GM18861 (cell line): ENCODE results near the gene SF1.

Experiments
- ATAC-seq: cut with Tn5 transposase; IDR thresholded peaks from one replicate; pipeline ENCODE4 v1.9.1; 2021; ENCODE audit not compliant: unreplicated experiment

The SF1 gene

DNA sequence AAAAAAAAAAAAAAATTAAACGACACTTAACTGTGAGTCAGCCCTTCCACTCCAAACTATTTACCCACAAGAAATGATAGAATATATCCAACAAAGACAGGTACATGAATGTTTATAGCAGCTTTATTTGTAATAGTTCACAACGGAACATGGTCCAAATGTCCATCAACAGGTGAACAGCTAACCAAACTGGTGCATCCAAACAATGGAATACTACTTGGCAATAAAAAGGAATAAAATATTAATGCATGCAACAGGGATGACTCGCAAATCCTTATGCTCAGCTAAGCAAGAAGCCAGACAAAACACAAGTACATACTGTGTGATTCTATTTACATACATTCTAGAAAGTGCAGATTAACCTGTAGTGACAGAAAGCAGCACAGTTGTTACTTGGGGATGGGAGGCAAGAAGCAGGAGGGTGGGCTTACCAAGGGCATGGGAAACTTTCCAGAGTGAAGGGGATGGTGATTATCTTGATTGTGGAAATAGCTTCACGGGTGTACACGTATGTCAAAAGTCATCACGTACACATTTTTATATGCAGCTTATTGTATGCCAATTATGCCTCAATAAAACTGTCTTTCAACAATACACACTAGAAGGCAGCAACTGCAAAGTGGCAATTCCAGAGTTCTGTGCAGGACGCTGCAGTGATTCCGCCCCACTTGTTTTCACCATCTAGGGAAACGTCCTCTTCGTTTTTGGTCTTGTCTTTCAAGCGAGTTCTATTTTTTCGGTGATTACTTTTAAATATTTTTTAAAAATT lies 6.7 kb upstream of the SF1 start:
- no peak for ATAC-seq

GRCh38 chr11:64778223-64778472 lies 194 bp downstream of the SF1 start:
- ATAC-seq = no peak

DNA sequence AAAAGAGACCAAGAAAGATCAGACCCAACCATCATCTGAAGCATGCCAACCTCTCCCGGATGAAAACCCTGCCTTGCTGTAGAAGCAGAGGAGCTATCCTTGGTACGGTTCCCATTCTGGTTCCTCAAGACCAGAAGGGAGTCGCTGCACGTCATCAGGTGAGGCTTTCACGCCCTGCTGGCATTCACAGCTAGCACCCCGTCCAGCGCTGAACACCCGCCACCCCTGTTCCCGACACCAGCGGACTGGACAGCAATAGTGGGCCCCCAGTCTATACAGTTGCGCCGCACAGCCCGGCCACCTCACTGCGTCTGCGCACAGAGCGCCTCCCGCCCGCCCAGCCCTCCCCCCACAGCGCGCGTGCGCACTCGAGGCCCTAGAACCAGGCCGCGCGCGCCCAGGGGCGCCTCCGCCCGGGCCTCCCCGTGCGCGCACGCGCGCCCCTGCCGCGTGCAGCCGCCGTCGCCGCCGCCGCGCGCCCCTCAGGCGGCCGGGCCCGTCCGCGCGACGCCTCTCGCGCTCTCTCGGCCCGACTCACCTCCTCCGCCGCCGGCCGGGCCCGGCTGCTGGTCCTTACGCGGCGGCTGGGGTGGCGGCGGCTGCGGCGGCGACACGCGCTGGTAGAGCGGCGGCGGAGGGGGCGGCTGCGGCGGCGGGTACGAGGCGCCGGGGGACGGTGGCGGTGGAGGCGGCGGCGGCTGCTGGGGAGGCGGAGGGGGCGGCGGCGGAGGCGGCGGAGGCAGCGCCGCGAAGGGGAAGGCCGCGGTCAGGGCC lies 706 bp downstream of the SF1 start:
- no peak for ATAC-seq

GRCh38 chr11:64776875-64777274 lies 1.5 kb downstream of the SF1 start:
- ATAC-seq = no peak

DNA sequence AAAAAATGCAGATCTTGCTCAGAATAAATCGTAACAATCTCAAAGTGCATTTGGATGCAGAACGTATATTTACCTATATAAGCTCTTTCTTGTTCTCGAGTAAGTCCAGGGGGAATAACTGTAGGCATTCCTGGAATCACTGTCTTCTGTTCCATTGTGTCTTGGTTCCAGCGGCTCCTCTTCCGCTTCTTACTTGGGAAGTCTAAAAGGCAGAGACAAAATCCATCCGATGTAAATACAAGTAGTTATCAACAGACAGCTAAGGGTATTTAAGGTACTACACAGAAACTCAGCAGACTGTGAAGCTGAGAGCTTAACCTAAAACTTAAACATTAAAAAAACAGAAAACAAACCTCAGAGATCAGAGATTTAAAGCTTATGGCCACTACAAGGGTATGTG lies 1.9 kb downstream of the SF1 start:
- no peak for ATAC-seq

DNA sequence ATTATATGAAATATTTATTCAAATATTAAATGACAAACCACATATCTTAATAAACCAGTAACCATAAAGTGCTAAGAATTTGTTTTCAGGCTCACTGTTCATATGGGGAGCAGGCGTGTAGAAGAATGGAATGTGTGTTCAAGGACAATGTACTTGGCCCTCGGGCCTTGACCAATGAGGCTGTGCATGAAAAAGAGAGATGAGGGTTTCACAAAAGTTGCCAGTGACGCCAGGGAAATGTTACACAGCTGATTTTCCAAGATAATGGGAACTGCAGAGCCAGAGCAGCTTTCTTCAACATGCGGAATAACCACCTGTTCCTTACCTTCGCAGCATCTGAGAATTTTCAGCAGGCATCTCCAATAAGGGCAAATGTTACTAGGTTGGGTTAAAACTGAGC lies 4.2 kb downstream of the SF1 start:
- ATAC-seq = no peak

DNA sequence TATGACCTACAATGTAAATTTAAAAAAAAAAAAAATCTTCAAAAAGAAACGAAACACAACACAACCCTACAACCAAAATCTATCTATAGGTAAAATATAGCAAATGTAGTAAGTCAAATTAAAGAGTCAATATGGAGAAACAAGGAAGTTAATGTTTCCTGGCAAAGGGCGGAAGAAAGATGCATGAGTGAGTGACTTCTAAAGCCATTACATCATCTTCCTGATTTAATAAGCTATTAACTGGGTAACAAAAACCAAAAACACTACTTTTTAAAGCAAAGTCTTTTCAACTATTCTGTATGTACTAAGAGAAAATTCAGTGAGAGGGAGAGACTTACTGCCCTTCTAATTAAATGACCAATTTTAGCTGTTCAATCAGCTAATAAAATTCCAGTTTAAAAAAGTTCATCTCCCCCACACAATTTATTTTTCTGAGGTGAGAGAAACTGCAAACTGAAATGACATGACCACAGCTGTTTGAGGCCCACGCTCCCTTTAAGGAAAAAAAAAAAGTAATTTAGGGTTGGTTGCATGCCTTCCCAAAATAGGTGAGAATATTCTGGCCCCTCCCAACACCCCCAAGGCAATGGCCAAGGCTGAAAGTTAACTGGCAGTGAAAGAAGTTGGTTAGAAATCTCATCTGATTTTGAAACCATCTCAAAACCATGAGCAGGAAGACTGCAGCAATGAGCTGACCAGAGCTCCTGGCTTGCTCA lies 5.9 kb downstream of the SF1 start:
- ATAC-seq = no peak

GRCh38 chr11:64771861-64772260 lies 6.5 kb downstream of the SF1 start:
- ATAC-seq = no peak

- no peak for ATAC-seq
These were observed 8.2 kb downstream of the SF1 start for GRCh38 chr11:64770120-64770519.

DNA sequence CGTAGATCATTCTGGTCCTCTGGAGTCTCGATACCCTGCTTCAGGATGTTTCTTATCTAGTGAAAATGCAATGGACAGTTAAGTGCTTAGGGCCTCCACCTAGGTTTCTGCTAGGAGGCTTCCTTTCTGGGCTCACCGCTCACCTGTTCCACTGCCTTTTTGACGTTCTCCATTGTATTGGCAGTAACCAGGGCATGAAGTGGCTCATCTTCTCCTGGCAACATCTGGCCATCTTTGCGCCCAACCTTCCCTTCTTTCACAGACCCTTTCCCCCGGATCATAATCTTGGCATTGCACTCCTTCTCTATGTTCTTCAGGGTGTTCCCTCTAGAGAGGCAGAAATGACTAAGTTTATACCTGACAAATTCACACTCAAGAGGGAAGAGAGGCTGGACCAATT lies 9.1 kb downstream of the SF1 start:
- ATAC-seq = no peak

DNA sequence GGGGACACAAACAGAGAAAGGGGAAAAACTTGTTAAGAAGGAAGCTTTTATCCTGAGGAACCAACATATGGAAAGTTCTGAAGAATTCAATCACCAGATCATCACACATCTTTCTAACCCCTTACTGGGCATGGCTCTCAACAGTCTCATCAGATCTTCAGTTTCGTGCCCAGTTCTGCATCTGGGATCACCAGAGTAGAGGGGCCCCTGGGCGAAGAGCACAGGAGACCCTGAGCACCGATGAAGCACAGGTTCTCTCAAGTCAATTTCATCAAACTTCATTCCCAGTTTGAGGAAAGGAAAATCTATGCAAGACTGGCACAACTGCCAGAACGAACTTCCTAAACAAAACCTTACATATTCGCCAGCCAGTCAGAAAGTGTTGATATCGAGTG lies 10.0 kb downstream of the SF1 start:
- ATAC-seq = no peak

GRCh38 chr11:64767344-64768299 lies 10.7 kb downstream of the SF1 start:
- no peak for ATAC-seq

- no peak for ATAC-seq
These were observed 11.5 kb downstream of the SF1 start for GRCh38 chr11:64766881-64767280.

DNA sequence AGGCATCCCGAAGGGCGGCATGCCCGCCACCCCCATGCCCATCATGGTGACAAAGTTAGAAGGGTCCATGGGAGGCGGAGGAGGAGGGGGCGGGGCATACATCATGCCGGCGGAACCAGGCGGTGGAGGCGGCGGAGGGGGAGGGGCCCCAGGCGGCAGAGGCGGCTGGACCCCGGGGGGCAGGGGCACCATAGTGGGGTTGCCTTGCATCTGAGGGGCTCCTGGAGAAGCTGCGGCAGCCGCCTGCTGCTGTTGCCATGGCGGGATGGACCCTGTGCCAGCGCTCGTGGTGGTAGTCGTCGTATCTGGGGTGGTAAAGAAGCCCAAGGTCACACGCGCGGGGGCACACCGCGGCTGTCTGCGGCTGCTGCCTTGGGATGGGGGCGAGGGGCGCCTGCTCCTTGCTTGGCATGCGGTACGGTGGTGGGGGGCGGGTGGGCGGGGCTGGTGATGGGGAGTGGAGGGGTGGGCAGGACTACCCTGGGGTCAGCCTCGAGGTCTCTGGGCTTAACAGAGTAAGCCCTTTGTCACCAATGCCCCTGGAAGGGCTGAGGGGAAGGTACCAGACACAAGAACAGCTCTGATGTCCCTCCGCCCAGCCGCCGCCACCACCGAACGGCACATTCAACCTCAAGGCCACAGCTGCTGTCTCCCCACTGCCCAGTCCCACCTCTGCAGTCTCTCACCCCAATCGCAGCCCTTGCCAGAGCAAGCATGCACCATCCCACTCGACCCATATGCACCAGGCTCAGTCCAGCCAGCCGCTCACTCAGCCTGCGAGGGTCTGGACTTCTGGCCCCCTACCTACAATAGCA lies 12.3 kb downstream of the SF1 start:
- ATAC-seq = no peak

- ATAC-seq = no peak
These were observed 13.0 kb downstream of the SF1 start for GRCh38 chr11:64765291-64765850.

GRCh38 chr11:64764753-64765152 lies 13.6 kb downstream of the SF1 start:
- ATAC-seq = no peak

GRCh38 chr11:64764040-64764611 lies 14.2 kb downstream of the SF1 start:
- no peak for ATAC-seq

- ATAC-seq = no peak
These were observed 14.8 kb downstream of the SF1 start for GRCh38 chr11:64763526-64764039.
